ENCODE results near the gene RFT1. TPM values are rescaled to one million over a fixed set of nuclear protein-coding genes. Genes with fewer than 3 reads are reported as not detected.

The RFT1 gene
- total RNA-seq, 1 experiment from 2014 or later = 35.7 TPM

DNA sequence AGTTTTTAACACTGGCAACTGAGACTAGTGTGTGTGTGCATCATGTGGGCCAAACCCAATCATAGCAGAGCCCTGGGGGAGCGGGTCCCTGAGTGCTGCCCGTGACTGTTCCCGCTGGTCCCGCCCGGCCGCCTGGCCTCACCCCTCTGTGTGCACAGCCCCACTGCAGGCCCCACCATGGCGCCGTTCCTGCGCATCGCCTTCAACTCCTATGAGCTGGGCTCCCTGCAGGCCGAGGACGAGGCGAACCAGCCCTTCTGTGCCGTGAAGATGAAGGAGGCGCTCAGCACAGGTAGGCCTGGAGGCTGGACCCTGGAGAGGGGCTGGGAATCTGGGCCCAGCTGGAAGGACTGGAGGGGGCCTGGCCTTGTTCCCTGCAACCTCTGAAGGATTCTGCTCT is 48.0 kb upstream of the RFT1 start:
- H3K4me3 ChIP-seq (ENCODE audit: low read depth, low read length) = no peak overlapping the region
- no peaks in the 10 kb centered on the region for H3K4me1 ChIP-seq
- CTCF ChIA-PET = no interaction called here
- no peaks in the 10 kb centered on the region for H3K9me3 Mint-ChIP-seq (ENCODE audit: unreplicated experiment)
- no peaks in the 10 kb centered on the region for H3K27me3 ChIP-seq (replicated peaks; ENCODE audit: control insufficient read depth, insufficient read depth, low read length)
- no peak overlapping the region for H3K27ac Mint-ChIP-seq (ENCODE audit: unreplicated experiment)
- POLR2A ChIA-PET = no interaction called here
- no peak overlapping the region for H3K4me3 Mint-ChIP-seq (ENCODE audit: unreplicated experiment)
- H3K9me3 ChIP-seq = no peaks in the 10 kb centered on the region
- H3K4me1 Mint-ChIP-seq (ENCODE audit: low read depth, unreplicated experiment) = no peaks in the 10 kb centered on the region
- no peaks in the 10 kb centered on the region for H3K36me3 Mint-ChIP-seq (ENCODE audit: insufficient read depth, unreplicated experiment)
- TF ChIP-seq, protein P1, sequence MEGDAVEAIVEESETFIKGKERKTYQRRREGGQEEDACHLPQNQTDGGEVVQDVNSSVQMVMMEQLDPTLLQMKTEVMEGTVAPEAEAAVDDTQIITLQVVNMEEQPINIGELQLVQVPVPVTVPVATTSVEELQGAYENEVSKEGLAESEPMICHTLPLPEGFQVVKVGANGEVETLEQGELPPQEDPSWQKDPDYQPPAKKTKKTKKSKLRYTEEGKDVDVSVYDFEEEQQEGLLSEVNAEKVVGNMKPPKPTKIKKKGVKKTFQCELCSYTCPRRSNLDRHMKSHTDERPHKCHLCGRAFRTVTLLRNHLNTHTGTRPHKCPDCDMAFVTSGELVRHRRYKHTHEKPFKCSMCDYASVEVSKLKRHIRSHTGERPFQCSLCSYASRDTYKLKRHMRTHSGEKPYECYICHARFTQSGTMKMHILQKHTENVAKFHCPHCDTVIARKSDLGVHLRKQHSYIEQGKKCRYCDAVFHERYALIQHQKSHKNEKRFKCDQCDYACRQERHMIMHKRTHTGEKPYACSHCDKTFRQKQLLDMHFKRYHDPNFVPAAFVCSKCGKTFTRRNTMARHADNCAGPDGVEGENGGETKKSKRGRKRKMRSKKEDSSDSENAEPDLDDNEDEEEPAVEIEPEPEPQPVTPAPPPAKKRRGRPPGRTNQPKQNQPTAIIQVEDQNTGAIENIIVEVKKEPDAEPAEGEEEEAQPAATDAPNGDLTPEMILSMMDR (IDR thresholded peaks at IDR 0.05; ENCODE audit: insufficient read depth in 1 of 2, low read depth in 1 of 2, low read length in 1 of 2, severe bottlenecking in 1 of 2, unreplicated experiment in 1 of 2) = no peak
- BruUV-seq (replicated peaks) = no TSS peak
- intact Hi-C loops (cut with micrococcal nuclease; ENCODE audit: unreplicated experiment) = no loop called here
- H3K36me3 ChIP-seq (ENCODE audit: control insufficient read depth, insufficient read depth, low read length) = no peaks in the 10 kb centered on the region
- H3K27me3 Mint-ChIP-seq (ENCODE audit: insufficient read depth, unreplicated experiment) = no peaks in the 10 kb centered on the region
- no peak for DNase-seq

- H3K27ac Mint-ChIP-seq (ENCODE audit: unreplicated experiment) = no peak overlapping the region
- no peak overlapping the region for H3K4me3 Mint-ChIP-seq (ENCODE audit: unreplicated experiment)
- TF ChIP-seq, protein P1 (IDR thresholded peaks at IDR 0.05; ENCODE audit: insufficient read depth in 1 of 2, low read depth in 1 of 2, low read length in 1 of 2, severe bottlenecking in 1 of 2, unreplicated experiment in 1 of 2) = no peak
- H3K36me3 ChIP-seq (ENCODE audit: control insufficient read depth, insufficient read depth, low read length) = no peaks in the 10 kb centered on the region; the same call in 1 of the 2 replicates
- H3K4me1 ChIP-seq = peaks cover 3% of the 10 kb centered on the region
- no peaks in the 10 kb centered on the region for H3K9me3 ChIP-seq
- H3K4me3 ChIP-seq (ENCODE audit: low read depth, low read length) = no peak overlapping the region
- peaks cover 2% of the 10 kb centered on the region for H3K4me1 Mint-ChIP-seq (ENCODE audit: low read depth, unreplicated experiment)
- ChIA-PET POLR2A (no interaction called here), CTCF (interaction anchor here (1.2 kb wide), 1 partner anchor 66 kb away, joined by 3 read pairs; no protein-coding TSS in a partner anchor)
- H3K9me3 Mint-ChIP-seq (ENCODE audit: unreplicated experiment) = no peaks in the 10 kb centered on the region
- no peaks in the 10 kb centered on the region for H3K27me3 Mint-ChIP-seq (ENCODE audit: insufficient read depth, unreplicated experiment)
- H3K27me3 ChIP-seq (replicated peaks; ENCODE audit: control insufficient read depth, insufficient read depth, low read length) = no peaks in the 10 kb centered on the region
- H3K36me3 Mint-ChIP-seq (ENCODE audit: insufficient read depth, unreplicated experiment) = no peaks in the 10 kb centered on the region
- BruUV-seq (replicated peaks) = no TSS peak
- intact Hi-C loops (cut with micrococcal nuclease; ENCODE audit: unreplicated experiment) = no loop called here
- no peak for DNase-seq
These were observed 45.6 kb upstream of the RFT1 start for GRCh38 chr3:53175613-53176540.

- intact Hi-C loops (cut with micrococcal nuclease; ENCODE audit: unreplicated experiment) = no loop called here
- peaks cover 16% of the 10 kb centered on the region for H3K4me1 ChIP-seq
- BruUV-seq (replicated peaks) = no TSS peak
- Mint-ChIP-seq H3K36me3 (ENCODE audit: insufficient read depth, unreplicated experiment) (no peaks in the 10 kb centered on the region), H3K4me3 (ENCODE audit: unreplicated experiment) (no peak overlapping the region), H3K4me1 (ENCODE audit: low read depth, unreplicated experiment) (peaks cover 9% of the 10 kb centered on the region), H3K27ac (ENCODE audit: unreplicated experiment) (no peak overlapping the region), H3K9me3 (ENCODE audit: unreplicated experiment) (no peaks in the 10 kb centered on the region), H3K27me3 (ENCODE audit: insufficient read depth, unreplicated experiment) (no peaks in the 10 kb centered on the region)
- H3K36me3 ChIP-seq (ENCODE audit: control insufficient read depth, insufficient read depth, low read length) = no peaks in the 10 kb centered on the region; the same call in 1 of the 2 replicates
- H3K27me3 ChIP-seq (replicated peaks; ENCODE audit: control insufficient read depth, insufficient read depth, low read length) = no peaks in the 10 kb centered on the region
- ChIA-PET POLR2A (no interaction called here), CTCF (no interaction called here)
- no peak for DNase-seq
- no peak overlapping the region for H3K4me3 ChIP-seq (ENCODE audit: low read depth, low read length)
- H3K9me3 ChIP-seq = no peaks in the 10 kb centered on the region
- TF ChIP-seq, protein P1 (IDR thresholded peaks at IDR 0.05; ENCODE audit: insufficient read depth in 1 of 2, low read depth in 1 of 2, low read length in 1 of 2, severe bottlenecking in 1 of 2, unreplicated experiment in 1 of 2) = no peak
These were observed 44.4 kb upstream of the RFT1 start for GRCh38 chr3:53174346-53175250.

Data from Caco-2 (cell line).